Measurements from ENCODE around the gene CDHR2.
A peak's percentile ranks its signal among the peaks of the same experiment; 100 is the strongest.

CDHR2 gene

DNA sequence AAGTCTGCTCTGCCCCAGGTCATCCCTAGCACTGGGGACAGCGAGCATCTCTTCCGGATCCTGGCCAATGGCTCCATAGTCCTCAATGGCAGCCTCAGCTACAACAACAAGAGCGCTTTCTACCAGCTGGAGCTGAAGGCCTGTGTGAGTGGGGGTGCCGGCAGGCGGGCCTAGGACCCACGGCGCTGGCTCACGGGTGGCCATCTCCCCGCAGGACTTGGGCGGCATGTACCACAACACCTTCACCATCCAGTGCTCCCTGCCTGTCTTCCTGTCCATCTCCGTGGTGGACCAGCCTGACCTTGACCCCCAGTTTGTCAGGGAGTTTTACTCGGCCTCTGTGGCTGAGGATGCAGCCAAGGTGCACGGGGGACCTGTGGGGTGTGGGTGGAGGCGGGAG is 25.9 kb downstream of the CDHR2 start:
- TF ChIP-seq ESRRG (CRISPR knock-in tag; IDR thresholded peaks at IDR 0.05): no peak
- ATAC-seq: no peak

GRCh38 chr5:176575488-176576422 is 26.6 kb downstream of the CDHR2 start:
- ATAC-seq: no peak
- TF ChIP-seq TSHZ2 (CRISPR knock-in tag; IDR thresholded peaks at IDR 0.05): no peak
- TF ChIP-seq, protein P1, sequence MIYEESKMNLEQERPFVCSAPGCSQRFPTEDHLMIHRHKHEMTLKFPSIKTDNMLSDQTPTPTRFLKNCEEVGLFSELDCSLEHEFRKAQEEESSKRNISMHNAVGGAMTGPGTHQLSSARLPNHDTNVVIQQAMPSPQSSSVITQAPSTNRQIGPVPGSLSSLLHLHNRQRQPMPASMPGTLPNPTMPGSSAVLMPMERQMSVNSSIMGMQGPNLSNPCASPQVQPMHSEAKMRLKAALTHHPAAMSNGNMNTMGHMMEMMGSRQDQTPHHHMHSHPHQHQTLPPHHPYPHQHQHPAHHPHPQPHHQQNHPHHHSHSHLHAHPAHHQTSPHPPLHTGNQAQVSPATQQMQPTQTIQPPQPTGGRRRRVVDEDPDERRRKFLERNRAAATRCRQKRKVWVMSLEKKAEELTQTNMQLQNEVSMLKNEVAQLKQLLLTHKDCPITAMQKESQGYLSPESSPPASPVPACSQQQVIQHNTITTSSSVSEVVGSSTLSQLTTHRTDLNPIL (CRISPR knock-in tag; IDR thresholded peaks at IDR 0.05; ENCODE audit: low read depth): no peak
- no peak for TF ChIP-seq ISL1 (CRISPR knock-in tag; IDR thresholded peaks at IDR 0.05)
- TF ChIP-seq GLIS3 (CRISPR knock-in tag; IDR thresholded peaks at IDR 0.05): no peak

GRCh38 chr5:176577312-176578176 is 28.4 kb downstream of the CDHR2 start:
- TF ChIP-seq ZFP3 (CRISPR knock-in tag; IDR thresholded peaks at IDR 0.05): no peak
- TF ChIP-seq ZNF70 (CRISPR knock-in tag; IDR thresholded peaks at IDR 0.05): no peak
- TF ChIP-seq PPARA (CRISPR knock-in tag; IDR thresholded peaks at IDR 0.05; ENCODE audit: borderline replicate concordance): no peak
- TF ChIP-seq ZFP30 (CRISPR knock-in tag; IDR thresholded peaks at IDR 0.05): no peak
- no peak for TF ChIP-seq ZC3H10 (CRISPR knock-in tag; IDR thresholded peaks at IDR 0.05)
- TF ChIP-seq, protein P2, sequence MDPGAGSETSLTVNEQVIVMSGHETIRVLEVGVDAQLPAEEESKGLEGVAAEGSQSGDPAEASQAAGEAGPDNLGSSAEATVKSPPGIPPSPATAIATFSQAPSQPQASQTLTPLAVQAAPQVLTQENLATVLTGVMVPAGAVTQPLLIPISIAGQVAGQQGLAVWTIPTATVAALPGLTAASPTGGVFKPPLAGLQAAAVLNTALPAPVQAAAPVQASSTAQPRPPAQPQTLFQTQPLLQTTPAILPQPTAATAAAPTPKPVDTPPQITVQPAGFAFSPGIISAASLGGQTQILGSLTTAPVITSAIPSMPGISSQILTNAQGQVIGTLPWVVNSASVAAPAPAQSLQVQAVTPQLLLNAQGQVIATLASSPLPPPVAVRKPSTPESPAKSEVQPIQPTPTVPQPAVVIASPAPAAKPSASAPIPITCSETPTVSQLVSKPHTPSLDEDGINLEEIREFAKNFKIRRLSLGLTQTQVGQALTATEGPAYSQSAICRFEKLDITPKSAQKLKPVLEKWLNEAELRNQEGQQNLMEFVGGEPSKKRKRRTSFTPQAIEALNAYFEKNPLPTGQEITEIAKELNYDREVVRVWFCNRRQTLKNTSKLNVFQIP (CRISPR knock-in tag; IDR thresholded peaks at IDR 0.05; ENCODE audit: borderline replicate concordance, low read depth): no peak
- no peak for TF ChIP-seq TOX (CRISPR knock-in tag; IDR thresholded peaks at IDR 0.05; ENCODE audit: borderline replicate concordance)
- TF ChIP-seq ZNF8 (CRISPR knock-in tag; IDR thresholded peaks at IDR 0.05): no peak
- TF ChIP-seq, protein P3, sequence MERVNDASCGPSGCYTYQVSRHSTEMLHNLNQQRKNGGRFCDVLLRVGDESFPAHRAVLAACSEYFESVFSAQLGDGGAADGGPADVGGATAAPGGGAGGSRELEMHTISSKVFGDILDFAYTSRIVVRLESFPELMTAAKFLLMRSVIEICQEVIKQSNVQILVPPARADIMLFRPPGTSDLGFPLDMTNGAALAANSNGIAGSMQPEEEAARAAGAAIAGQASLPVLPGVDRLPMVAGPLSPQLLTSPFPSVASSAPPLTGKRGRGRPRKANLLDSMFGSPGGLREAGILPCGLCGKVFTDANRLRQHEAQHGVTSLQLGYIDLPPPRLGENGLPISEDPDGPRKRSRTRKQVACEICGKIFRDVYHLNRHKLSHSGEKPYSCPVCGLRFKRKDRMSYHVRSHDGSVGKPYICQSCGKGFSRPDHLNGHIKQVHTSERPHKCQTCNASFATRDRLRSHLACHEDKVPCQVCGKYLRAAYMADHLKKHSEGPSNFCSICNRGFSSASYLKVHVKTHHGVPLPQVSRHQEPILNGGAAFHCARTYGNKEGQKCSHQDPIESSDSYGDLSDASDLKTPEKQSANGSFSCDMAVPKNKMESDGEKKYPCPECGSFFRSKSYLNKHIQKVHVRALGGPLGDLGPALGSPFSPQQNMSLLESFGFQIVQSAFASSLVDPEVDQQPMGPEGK (CRISPR knock-in tag; IDR thresholded peaks at IDR 0.05; ENCODE audit: borderline replicate concordance): no peak
- TF ChIP-seq SNAI2 (CRISPR knock-in tag; IDR thresholded peaks at IDR 0.05): no peak
- no peak for TF ChIP-seq TCF4 (CRISPR knock-in tag; IDR thresholded peaks at IDR 0.05; ENCODE audit: borderline replicate concordance)
- TF ChIP-seq ISL1 (CRISPR knock-in tag; IDR thresholded peaks at IDR 0.05): no peak
- TF ChIP-seq, protein P1 (CRISPR knock-in tag; IDR thresholded peaks at IDR 0.05; ENCODE audit: low read depth): no peak
- TF ChIP-seq ESRRG (CRISPR knock-in tag; IDR thresholded peaks at IDR 0.05): no peak
- ATAC-seq: no peak

DNA sequence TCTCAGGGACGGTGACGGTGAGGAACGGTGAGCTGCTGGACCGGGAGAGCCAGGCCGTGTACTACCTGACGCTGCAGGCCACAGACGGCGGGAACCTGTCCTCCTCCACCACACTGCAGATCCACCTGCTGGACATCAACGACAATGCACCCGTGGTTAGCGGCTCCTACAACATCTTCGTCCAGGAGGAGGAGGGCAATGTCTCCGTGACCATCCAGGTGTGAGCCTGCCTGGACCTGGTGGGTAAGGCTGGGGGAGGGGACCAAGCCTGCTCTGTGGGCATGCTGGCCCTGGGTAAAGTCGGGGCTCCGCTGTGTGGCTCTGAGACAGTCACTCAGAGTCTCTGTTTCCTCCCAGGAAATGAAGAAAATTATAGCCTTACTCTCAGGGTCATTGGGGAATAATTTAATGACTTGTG is 29.3 kb downstream of the CDHR2 start:
- TF ChIP-seq RARB (CRISPR knock-in tag; IDR thresholded peaks at IDR 0.05) (no peak), ZFP3 (CRISPR knock-in tag; IDR thresholded peaks at IDR 0.05) (no peak)
- peak; percentile 58 for ATAC-seq
